Activated T-cell treated with anti-CD3 and anti-CD28 coated beads, Interleukin-2, amount 50 U/mL, for 4 hours (primary cell): ENCODE data around the gene ZNF320. TPM values are rescaled to one million over a fixed set of nuclear protein-coding genes. Genes with fewer than 3 reads are reported as not detected.
"Not testable (repeated sequence)": the region's sequence is repeated elsewhere in the genome, so short reads cannot be mapped to it uniquely, and the experiment has no call there.

Source experiments
- ATAC-seq, 2 donors: fragments of 200-7000 bp; cut with Tn5 transposase; one replicate each; pipeline ENCODE4 v1.10.0; 2021
- DNase-seq: peaks from one replicate; pipeline ENCODE4 v3.0.0-alpha.2; 2020
- H3K27me3 Mint-ChIP-seq: one replicate; pipeline ENCODE4 v1.8.0; 2021; ENCODE audit warnings: low read depth, mixed read lengths
- H3K36me3 Mint-ChIP-seq: one replicate; pipeline ENCODE4 v1.8.0; 2022; ENCODE audit warnings: mixed read lengths; ENCODE audit not compliant: insufficient read depth
- H3K4me1 Mint-ChIP-seq: one replicate; pipeline ENCODE4 v1.8.0; 2021; ENCODE audit warnings: low read depth, mixed read lengths
- H3K4me3 Mint-ChIP-seq: one replicate; pipeline ENCODE4 v1.8.0; 2021; ENCODE audit warnings: mild to moderate bottlenecking, moderate library complexity, mixed read lengths
- H3K9me3 Mint-ChIP-seq: one replicate; pipeline ENCODE4 v1.8.0; 2021; ENCODE audit warnings: mixed read lengths
- total RNA-seq, 3 donors: library from RNA; stranded (reverse); gene quantifications; one replicate each; pipeline ENCODE4 v1.2.1, GENCODE V29; 2021

ZNF320 gene
- total RNA-seq, 3 donors from 2014 or later = 3.0 to 10.9 (median 3.4) TPM

DNA sequence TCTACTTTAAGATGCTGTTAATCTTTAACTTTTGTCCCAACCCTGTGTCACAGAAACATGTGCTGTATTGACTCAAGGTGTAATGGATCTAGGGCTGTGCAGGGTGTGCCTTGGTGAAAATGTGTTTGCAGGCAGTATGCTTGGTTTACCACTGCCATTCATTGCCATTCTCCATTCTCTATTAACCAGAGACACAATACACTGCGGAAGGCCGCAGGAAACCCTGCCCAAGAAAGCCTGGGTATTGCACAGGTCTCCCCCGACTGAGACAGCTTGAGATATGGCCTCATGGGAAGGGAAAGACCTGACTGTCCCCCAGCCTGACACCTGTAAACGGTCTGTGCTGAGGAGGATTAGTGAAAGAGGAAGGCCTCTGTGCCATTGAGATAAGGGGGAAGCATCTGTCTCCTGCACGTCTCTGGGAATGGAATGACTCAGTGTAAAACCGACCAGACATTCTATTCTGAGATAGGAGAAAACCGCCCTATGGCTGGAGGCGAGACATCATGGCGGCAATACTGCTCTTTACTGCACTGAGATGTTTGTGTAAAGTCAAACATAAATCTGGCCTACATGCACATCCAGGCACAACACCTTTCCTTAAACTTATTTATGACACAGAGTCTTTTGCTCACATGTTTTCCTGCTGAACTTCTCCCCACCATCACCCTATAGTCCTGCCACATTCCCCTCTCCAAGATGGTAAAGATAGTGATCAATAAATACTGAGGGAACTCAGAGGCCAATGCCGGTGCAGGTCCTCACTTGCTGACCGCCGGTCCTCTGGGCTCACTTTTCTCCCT lies 38.9 kb upstream of the ZNF320 start:
- no peak for DNase-seq
- Mint-ChIP-seq H3K4me3 (no peak overlapping the region), H3K9me3 (peaks cover 21% of the 10 kb centered on the region), H3K27me3 (no peaks in the 10 kb centered on the region), H3K4me1 (peaks cover 10% of the 10 kb centered on the region), H3K36me3 (peaks cover 26% of the 10 kb centered on the region)
- no peak for ATAC-seq

DNA sequence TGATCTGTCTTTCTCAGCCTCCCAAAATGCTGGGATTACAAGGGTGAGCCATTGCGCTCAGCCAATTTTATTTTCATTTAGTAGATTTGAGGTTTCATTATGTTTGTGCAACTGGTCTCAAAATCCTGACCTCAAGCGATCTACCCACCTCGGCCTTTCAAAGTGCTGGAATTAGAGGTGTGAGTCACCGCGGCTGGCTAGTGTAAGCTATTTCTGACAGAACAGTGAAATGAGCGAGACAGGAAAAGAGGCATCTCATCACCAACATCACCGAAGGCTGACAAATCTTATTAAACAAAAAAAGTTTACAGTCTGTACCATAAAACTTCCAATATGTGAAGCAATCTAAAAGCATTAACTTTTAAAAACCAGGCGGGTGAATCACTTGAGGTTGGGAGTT lies 38.0 kb upstream of the ZNF320 start:
- ATAC-seq = no peak
- Mint-ChIP-seq H3K36me3 (peaks cover 26% of the 10 kb centered on the region), H3K9me3 (peaks cover 21% of the 10 kb centered on the region), H3K4me3 (no peak overlapping the region), H3K27me3 (no peaks in the 10 kb centered on the region), H3K4me1 (peaks cover 8% of the 10 kb centered on the region)
- no peak for DNase-seq

DNA sequence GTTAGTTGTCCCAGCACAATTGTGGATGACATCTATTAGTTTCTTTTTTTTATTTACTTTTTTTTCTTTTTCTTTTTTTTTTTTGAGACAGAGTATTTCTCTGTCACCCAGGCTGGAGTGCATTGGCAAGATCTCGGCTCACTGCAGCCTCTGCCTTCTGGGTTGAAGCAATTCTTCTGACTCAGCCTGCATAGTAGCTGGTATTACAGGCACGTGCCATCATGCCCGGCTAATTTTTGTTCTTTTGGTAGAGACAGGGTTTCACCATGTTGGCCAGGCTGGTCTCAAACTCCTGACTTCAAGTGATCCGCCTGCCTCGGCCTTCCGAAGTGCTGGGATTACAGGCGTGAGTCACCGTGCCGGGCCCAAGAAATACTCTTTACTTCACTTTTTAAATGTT lies 27.2 kb upstream of the ZNF320 start:
- Mint-ChIP-seq H3K9me3 (peaks cover 13% of the 10 kb centered on the region), H3K36me3 (peaks cover 13% of the 10 kb centered on the region), H3K4me3 (peak overlapping the region; percentile 4), H3K4me1 (peaks cover 18% of the 10 kb centered on the region)
- H3K27me3 Mint-ChIP-seq, DNase-seq, ATAC-seq: not testable (repeated sequence)

DNA sequence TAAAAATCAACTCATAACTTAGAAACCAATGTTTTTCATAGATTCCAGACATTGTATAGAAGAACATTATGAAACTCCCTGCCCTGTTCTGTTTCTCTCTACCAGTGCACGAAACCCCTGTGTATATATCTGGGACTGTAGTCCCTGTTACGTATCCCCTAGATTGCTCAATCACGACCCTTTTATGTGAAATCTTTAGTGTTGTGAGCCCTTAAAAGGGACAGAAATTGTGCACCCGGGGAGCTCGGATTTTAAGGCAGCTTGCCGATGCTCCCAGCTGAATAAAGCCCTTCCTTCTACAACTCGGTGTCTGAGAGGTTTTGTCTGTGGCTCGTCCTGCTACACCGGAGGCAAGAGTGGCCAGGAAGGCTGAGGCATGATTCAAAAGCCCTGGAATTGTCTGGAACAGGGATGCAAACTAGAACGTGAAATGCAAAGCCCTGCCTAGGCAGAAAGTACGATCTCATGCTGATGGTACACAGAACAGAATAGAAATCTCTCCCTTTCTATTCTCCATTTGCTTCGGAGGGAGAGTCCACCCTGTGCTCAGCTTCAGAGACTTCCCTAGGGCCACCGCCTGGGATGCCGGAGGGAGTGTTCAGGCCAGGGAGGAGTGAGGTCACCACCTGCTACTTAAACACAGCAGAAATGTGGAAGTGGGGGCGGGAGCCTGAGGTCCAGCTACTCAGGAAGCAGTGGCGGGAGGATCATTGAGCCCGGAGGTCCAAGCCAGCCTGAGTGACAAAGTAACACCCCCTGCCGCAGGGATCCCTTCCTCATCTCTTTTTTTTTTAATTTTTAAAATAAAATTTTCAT lies 26.6 kb upstream of the ZNF320 start:
- peak overlapping the region; percentile 88 for H3K4me3 Mint-ChIP-seq
- no peak for ATAC-seq

DNA sequence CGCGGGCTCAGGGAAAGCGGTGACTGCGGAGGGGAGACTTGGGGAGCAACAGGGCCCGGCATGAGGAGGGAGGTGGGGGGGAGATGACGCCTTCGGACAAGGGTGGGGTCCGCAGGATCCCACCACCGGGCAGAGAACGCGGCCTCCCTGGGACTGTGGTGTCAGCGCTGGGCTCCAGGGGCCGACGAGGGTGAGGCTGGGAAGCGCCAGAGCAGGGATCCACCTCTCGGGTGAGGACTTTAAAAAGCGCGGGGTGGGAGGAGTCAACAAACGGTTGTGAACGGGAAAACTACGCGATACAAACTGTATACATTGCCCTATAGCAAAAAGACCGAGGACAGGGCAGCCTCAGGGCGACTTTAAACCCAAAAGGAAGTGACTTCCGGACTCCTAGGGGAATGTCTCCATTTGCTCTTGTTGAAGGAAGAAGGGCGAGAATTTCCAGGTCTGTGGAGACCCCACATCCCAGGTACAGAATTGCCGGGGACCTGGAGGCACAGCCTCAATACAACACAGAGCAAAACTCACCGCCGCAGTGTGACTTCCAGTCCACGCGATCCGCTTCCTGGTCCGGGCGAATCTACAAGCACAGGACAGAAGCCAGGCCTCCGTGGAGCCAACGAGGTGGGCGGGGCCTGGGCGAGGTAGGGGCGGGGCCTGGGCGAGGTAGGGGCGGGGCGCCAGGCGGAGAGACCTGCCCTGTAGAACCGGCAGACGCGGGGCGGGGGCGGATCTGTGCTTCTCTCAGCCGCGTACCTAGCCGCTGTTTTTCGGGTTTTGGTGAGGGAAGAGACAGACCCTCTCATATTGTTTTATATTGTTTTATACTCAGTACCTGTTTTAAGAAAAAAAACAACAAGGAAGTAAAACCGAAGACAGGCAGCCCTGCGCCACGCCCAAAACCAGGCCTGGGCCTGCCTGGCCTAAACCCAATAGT lies 25.7 kb upstream of the ZNF320 start, which contains the start of gene ZNF888:
ZNF888 (minus strand) TSS at position 588 of the 937 bp plus-strand sequence. CDS start 5,555 bp downstream, outside the sequence.
- no peaks in the 10 kb centered on the region for H3K27me3 Mint-ChIP-seq
- H3K9me3 Mint-ChIP-seq = peaks cover 9% of the 10 kb centered on the region
- H3K4me3 Mint-ChIP-seq = peak within 1 kb of the TSS; percentile 88
- ATAC-seq (peak; percentile 100), DNase-seq (peak; percentile 81)
- H3K36me3 Mint-ChIP-seq = peaks cover 1% of the 10 kb centered on the region
- peaks cover 18% of the 10 kb centered on the region for H3K4me1 Mint-ChIP-seq

More for the DNA sequence above, 26.6 kb upstream of the ZNF320 start:
- no peak for DNase-seq
- peaks cover 18% of the 10 kb centered on the region for H3K4me1 Mint-ChIP-seq
- peaks cover 9% of the 10 kb centered on the region for H3K9me3 Mint-ChIP-seq
- no peaks in the 10 kb centered on the region for H3K27me3 Mint-ChIP-seq
- H3K36me3 Mint-ChIP-seq = peaks cover 7% of the 10 kb centered on the region

DNA sequence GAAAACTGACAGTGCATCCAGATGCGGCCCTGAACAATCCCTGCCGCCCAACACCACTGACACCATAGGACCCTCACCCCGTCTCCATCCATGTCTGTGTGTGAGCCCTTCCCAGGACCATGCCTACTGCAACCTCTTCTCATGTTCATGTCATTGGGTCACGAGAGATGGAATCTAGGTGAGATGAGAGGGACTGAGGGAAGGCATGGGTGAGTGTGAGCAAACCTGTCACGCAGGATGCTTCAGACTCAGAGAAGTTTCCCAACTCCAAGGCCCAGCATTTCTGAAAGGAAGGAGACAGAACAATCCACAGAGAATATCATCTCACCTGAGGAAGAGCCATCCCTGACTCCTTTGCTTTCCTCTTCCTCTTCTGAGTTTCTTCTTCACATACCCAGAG lies 20.1 kb upstream of the ZNF320 start:
- Mint-ChIP-seq H3K4me1 (peaks cover 8% of the 10 kb centered on the region), H3K4me3 (no peak overlapping the region), H3K27me3 (no peaks in the 10 kb centered on the region), H3K9me3 (no peaks in the 10 kb centered on the region), H3K36me3 (peaks cover 35% of the 10 kb centered on the region)
- DNase-seq (no peak), ATAC-seq (no peak)

DNA sequence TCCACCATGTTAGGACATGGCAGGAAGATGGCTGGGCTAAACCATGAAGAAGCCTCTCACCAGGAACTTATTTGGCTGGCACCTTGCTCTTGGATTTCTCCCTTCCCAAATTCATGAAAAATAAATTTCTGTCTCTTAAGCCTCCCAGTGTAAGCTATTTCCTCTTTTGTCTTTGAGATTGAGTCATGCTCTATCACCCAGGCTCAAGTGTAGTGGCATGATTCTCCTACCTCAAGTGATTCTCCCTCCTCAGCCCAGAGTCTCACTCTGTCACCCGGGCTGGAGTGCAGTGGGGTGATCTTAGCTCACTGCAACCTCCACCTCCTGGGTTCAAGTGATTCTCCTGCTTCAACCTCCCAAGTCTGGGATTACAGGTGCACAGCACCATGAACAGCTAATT lies 13.2 kb upstream of the ZNF320 start:
- ATAC-seq (no peak), DNase-seq (no peak)
- Mint-ChIP-seq H3K9me3 (peaks cover 33% of the 10 kb centered on the region), H3K27me3 (no peaks in the 10 kb centered on the region), H3K4me1 (no peaks in the 10 kb centered on the region), H3K36me3 (peaks cover 53% of the 10 kb centered on the region), H3K4me3 (no peak overlapping the region)

DNA sequence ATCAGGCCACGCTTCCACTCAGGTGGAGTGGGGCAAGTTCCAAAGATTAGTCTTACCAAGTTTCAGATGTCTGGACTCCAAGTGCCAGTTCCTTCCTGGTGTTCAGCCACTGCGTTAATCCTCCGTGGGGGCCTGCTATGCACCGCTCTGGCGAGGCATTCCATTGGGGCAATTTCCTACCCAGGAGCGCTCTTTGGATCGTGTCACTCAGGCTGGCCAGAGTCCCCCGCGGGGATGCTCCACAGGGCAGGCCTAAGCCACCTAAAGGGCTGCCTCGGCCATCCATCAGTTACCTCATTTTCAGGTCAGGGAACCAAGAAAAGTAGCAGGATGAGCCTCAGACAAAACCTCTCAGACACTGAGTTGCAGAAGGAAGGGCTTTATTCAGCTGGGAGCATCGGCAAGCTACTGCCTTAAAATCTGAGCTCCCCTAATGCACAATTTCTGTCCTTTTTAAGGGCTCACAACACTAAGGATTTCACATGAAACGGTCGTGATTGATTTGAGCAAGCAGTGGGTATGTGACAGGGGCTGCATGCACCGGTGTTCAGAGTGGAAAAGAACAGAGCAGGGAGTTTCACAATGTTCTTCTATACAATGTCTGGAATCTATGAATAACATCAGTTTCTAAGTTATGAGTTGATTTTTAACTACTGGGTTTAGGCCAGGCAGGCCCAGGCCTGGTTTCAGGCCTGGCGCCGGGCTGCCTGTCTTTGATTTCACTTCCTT lies 6.8 kb upstream of the ZNF320 start:
- peaks cover 27% of the 10 kb centered on the region for H3K36me3 Mint-ChIP-seq
- ATAC-seq, H3K4me1 Mint-ChIP-seq: not testable (repeated sequence)

DNA sequence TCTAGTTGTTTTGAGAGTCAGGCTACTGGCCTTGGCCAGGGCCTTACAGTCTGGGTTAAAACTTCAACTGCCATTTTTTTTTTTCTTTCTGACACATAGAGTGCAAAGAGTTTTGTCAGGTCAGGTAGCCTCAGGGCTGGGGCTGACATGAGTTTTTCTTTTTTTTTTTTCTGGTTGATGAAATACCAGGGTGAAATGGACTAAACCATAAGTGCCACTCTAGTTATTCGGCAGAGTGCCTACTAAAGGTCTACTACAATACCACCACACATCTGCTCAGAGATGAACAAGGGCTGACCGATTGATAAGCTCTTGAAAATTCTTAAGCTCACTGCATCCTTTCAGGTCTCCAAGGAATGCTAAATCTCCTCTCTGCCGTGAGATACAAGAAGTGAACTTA lies 4.4 kb upstream of the ZNF320 start:
- DNase-seq (no peak), ATAC-seq (no peak)
- Mint-ChIP-seq H3K4me1 (peaks cover 6% of the 10 kb centered on the region), H3K9me3 (peaks cover 19% of the 10 kb centered on the region), H3K27me3 (no peaks in the 10 kb centered on the region), H3K36me3 (peaks cover 14% of the 10 kb centered on the region), H3K4me3 (no peak overlapping the region)

More for the DNA sequence above, 6.8 kb upstream of the ZNF320 start:
- not testable (repeated sequence) for H3K4me3 Mint-ChIP-seq, H3K27me3 Mint-ChIP-seq, DNase-seq
- H3K9me3 Mint-ChIP-seq = peaks cover 28% of the 10 kb centered on the region

DNA sequence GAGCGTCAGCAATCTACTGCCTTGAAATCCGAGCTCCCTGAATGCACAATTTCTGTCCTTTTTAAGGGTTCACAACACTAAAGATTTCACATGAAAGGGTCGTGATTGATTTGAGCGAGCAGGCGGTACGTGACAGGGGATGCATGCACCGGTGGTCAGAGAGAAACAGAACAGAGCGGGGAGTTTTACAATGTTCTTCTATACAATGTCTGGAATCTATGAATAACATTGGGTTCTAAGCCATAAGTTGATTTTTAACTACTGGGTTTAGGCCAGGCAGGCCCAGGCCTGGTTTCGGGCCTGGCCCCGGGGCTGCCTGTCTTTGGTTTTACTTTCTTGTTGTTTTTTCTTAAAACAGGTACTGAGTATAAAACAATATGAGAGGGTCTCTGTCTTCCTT lies 1.2 kb upstream of the ZNF320 start:
- not testable (repeated sequence) for ATAC-seq, DNase-seq, H3K27me3 Mint-ChIP-seq, H3K9me3 Mint-ChIP-seq, H3K4me1 Mint-ChIP-seq
- H3K4me3 Mint-ChIP-seq = peak overlapping the region; percentile 35
- peaks cover 16% of the 10 kb centered on the region for H3K36me3 Mint-ChIP-seq

DNA sequence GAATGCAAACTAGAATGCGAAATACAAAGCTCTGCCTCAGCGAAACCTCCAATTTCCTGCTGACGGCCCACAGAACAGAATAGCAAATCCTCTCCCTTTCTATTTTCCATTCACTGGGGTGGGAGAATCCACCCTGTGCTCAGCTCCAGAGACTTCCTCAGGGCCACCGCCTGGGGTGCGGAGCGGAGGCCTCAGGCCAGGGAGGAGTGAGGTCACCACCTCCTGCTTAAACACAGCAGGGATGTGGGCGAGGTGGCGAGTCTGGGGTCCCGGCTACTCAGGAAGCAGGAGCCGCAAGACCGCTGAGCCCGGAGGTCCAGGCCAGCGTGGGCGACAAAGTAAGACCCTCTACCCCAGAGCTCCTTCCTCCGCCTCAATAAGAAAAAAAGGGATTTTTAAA lies 666 bp upstream of the ZNF320 start:
- peaks cover 8% of the 10 kb centered on the region for H3K9me3 Mint-ChIP-seq
- peaks cover 19% of the 10 kb centered on the region for H3K36me3 Mint-ChIP-seq
- DNase-seq (no peak), ATAC-seq (no peak)
- H3K4me1 Mint-ChIP-seq = peaks cover 10% of the 10 kb centered on the region
- H3K4me3 Mint-ChIP-seq = peak overlapping the region; percentile 90
- no peaks in the 10 kb centered on the region for H3K27me3 Mint-ChIP-seq

DNA sequence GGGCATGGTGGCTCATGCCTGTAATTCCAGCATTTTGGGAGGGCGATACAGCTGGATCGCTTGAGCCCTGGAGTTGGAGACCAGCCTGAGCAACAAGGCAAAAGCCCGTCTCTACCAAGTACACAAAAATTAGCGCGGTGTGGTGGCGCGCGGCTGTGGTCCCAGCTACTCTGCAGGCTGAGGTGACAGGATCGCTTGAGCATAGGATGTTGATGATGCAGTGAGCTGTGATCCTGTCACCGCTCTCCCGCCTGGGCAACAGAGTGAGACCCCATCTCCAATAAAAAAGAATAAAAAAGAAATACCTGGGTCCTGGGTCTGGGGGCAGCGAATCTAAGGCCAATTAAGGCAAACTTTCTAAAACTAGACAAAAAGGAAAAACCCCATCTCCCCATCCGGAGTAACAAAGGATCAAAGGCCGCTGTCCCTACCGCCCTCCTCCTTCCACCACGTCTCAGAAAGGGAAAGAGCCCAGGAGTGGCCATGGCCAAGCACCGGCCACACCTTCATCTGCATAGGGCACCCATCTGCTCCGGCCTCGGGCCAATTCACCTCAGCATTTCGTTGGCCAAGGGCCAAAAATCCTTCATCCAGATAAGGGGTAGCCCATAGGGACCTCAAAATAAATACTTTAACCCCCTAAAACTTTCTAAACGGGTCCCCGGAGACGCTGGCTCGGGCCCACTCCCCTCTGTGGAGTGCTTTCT lies 851 bp downstream of the ZNF320 start:
- DNase-seq (no peak), ATAC-seq (no peak)
- Mint-ChIP-seq H3K4me3 (peak overlapping the region; percentile 90), H3K36me3 (peaks cover 27% of the 10 kb centered on the region), H3K27me3 (no peaks in the 10 kb centered on the region), H3K4me1 (peaks cover 10% of the 10 kb centered on the region), H3K9me3 (peaks cover 8% of the 10 kb centered on the region)

DNA sequence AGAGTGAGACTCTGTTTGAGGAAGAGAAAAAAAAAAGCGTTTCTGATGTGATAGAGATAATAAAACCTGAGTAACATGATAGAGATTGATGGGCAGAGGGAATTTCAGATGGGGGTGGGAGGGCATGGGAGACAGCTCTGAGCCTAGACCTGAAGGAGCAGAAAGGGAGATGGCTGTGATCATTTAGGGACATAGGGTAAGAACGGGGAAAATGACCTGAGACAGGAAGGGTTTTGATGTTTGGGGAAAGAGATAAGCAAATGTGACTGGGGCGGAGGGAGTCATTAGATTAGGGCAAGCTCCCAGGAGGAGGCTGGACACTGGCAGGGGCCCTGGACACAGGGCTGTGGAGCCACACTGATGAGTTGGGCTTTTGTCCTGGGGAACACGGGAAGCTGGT lies 6.1 kb downstream of the ZNF320 start:
- no peaks in the 10 kb centered on the region for H3K27me3 Mint-ChIP-seq
- no peaks in the 10 kb centered on the region for H3K4me1 Mint-ChIP-seq
- no peak overlapping the region for H3K4me3 Mint-ChIP-seq
- peaks cover 66% of the 10 kb centered on the region for H3K36me3 Mint-ChIP-seq
- peaks cover 11% of the 10 kb centered on the region for H3K9me3 Mint-ChIP-seq
- DNase-seq = no peak
- ATAC-seq = no peak
